ENCODE results near the gene FYN. TPM values are rescaled to one million over a fixed set of nuclear protein-coding genes. Genes with fewer than 3 reads are reported as not detected.

FYN gene
- total and polyA plus RNA-seq, 2 of the 4 experiments (the other 2 are of a cell fraction): 30.8 to 36.4 TPM

- CTCF ChIA-PET: no interaction called here
- H4K20me1 ChIP-seq (ENCODE audit: insufficient read depth, low read length): peaks cover 19% of the 10 kb centered on the region; the same call in 1 of the 2 replicates
- H3K27me3 ChIP-seq (ENCODE audit: control insufficient read depth, insufficient read depth, low read length): no peaks in the 10 kb centered on the region
- intact Hi-C loops (cut with micrococcal nuclease) (loop anchor here (5.0 to 10.0 kb wide), 2 partner anchors 71 to 76 kb away; partner anchors contain the start of gene FYN), in situ Hi-C loops (cut with MboI; ENCODE audit: low sequenced_read_pairs) (no loop called here), dilution Hi-C loops (cut with HindIII; ENCODE audit: low sequenced_read_pairs, unreplicated experiment) (no loop called here)
- no peak for TF ChIP-seq CEBPB (IDR thresholded peaks at IDR 0.05; ENCODE audit: low read depth, low read length)
- H2BK15ac ChIP-seq (ENCODE audit: low read depth, low read length): no peak overlapping the region
- H4K91ac ChIP-seq (ENCODE audit: insufficient read depth, low read depth, low read length): no peak overlapping the region
- H3K27ac ChIP-seq (ENCODE audit: insufficient read depth, low read length): no peak overlapping the region
- H3K4me2 ChIP-seq (ENCODE audit: low read depth, low read length): no peak overlapping the region; the same call in 1 of the 2 replicates
- H3K4ac ChIP-seq (ENCODE audit: low read depth, low read length): no peak overlapping the region
- DNase-seq: peak; percentile 53
- no peak overlapping the region for H2AK5ac ChIP-seq (ENCODE audit: low read depth, low read length)
- H3K18ac ChIP-seq (ENCODE audit: low read depth, low read length): no peak overlapping the region
- no peak overlapping the region for H2BK5ac ChIP-seq (ENCODE audit: low read depth, low read length, poor library complexity, severe bottlenecking)
- H3K36me3 ChIP-seq (ENCODE audit: control insufficient read depth, insufficient read depth, low read length): no peaks in the 10 kb centered on the region
- H3K56ac ChIP-seq (ENCODE audit: extremely low read depth, insufficient read depth, low read length): no peak overlapping the region
- H4K5ac ChIP-seq (ENCODE audit: low read depth, low read length): no peak overlapping the region
- H2AFZ ChIP-seq (replicated peaks; ENCODE audit: low read length, poor library complexity): no peak overlapping the region
- H2BK120ac ChIP-seq (ENCODE audit: low read depth, low read length): no peak overlapping the region
- peaks cover 18 to 45% of the 10 kb centered on the region in 2 experiments for H3K79me1 ChIP-seq (ENCODE audit: low read depth in 1 of 2, low read length in 2 of 2)
- POLR2A ChIA-PET (ENCODE audit: unreplicated experiment): no interaction called here
- H3K4me3 ChIP-seq (ENCODE audit: insufficient read depth, low read depth, low read length): no peak overlapping the region
- 100% methylated on average over 1 of the region's 4 CpGs; no CpG with 5 or more reads in 1 of the 2 experiments for WGBS, 2 experiments (ENCODE audit: extremely low coverage in 2 of 2, insufficient read length in 1 of 2)
- H2AK9ac ChIP-seq (replicated peaks; ENCODE audit: low read depth, low read length, poor library complexity): no peak overlapping the region
- H3K9ac ChIP-seq (ENCODE audit: low read depth, low read length): no peak overlapping the region
- peak overlapping the region; percentile 35; the same call in 1 of the 2 replicates for H3K23ac ChIP-seq (ENCODE audit: low read depth, low read length)
- ATAC-seq (ENCODE audit: low read depth): no peak
- no peak overlapping the region for H2BK20ac ChIP-seq (ENCODE audit: low read depth, low read length)
- peaks cover 33% of the 10 kb centered on the region for H3K4me1 ChIP-seq (ENCODE audit: control insufficient read depth, insufficient read depth, low read length)
- H4K8ac ChIP-seq (ENCODE audit: low read depth in 2 of 2, low read length in 2 of 2): 0 out of 4 replicates have a peak overlapping the region, but pooled peaks of 1 of the 2 experiments have one; percentile 13
- H3K9me1 ChIP-seq (ENCODE audit: insufficient read depth, low read length): peaks cover 23% of the 10 kb centered on the region
- no TSS peak for BruUV-seq (replicated peaks)
- no peaks in the 10 kb centered on the region for H3K9me3 ChIP-seq (ENCODE audit: control insufficient read depth, insufficient read depth, low read length)
- H3K14ac ChIP-seq (replicated peaks; ENCODE audit: low read depth, low read length): no peak overlapping the region
Measured at GRCh38 chr6:111800821-111801220, 72.4 kb downstream of the FYN start.

Measured in IMR-90 (cell line).